Measurements from ENCODE around the gene DLL3. TPM values are rescaled to one million over a fixed set of nuclear protein-coding genes. Genes with fewer than 3 reads are reported as not detected.

Gene DLL3
- total and polyA plus RNA-seq, 9 of the 15 experiments (the other 6 are each of a cell fraction or from before 2014, with no cell fraction given), result 0.80 to 6.3 (median 1.2) TPM

DNA sequence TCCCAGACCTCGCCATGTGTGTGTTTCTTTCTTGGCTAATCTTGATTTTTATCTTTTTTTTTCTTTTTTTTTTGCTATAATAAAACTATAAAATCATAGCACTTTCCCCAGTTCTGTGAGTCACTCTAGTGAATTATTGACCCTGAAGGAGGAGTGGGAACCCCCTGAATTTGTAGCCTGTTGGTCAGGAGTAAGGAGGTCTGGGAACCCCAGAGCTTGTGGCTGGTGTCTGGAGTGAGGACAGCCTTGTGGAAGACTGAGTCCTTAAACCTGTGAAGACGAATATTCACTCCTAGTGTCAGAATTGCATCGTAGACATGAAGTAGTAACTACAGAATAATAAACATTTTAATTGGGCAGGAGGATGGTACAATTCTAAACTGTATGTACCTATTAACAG is 26.5 kb downstream of the DLL3 start:
- in situ Hi-C loops (cut with MboI) (no loop called here), intact Hi-C loops (cut with micrococcal nuclease) (no loop called here)
- POLR2A ChIA-PET, result interaction anchor here (1.3 kb wide), 1 partner anchor 80 kb away, joined by 4 read pairs; the partner anchor contains the start of gene SUPT5H
- Histone ChIP-seq H2AFZ (ENCODE audit: low read depth, low read length) (no peak overlapping the region), H3K79me2 (ENCODE audit: control insufficient read depth, insufficient read depth, low read length) (no peaks in the 10 kb centered on the region), H3K4me1 (replicated peaks in 1 of 2; ENCODE audit: control insufficient read depth in 2 of 2, insufficient read depth in 2 of 2, low read length in 2 of 2) (peaks cover 3 to 4% of the 10 kb centered on the region in 2 experiments; a peak in 3 of 5 replicates), H3K9me1 (ENCODE audit: control insufficient read depth, insufficient read depth, low read length) (no peaks in the 10 kb centered on the region), H3K27ac (ENCODE audit: extremely low read depth, low read depth, low read length) (no peak overlapping the region), H3K36me3 (ENCODE audit: control insufficient read depth, insufficient read depth, low read length) (no peaks in the 10 kb centered on the region), H3K4me2 (ENCODE audit: insufficient read depth, low read length) (no peak overlapping the region), H4K20me1 (replicated peaks; ENCODE audit: control insufficient read depth, insufficient read depth, low read length) (no peaks in the 10 kb centered on the region), H3K27me3 (ENCODE audit: control insufficient read depth in 2 of 2, insufficient read depth in 2 of 2, low read length in 2 of 2) (no peaks in the 10 kb centered on the region), H3K9ac (ENCODE audit: insufficient read depth in 1 of 2, low read depth in 2 of 2, low read length in 2 of 2) (no peak overlapping the region), H3K9me3 (replicated peaks; ENCODE audit: control insufficient read depth, insufficient read depth, low read depth, low read length) (no peaks in the 10 kb centered on the region), H3K4me3 (no peak overlapping the region)
- CTCF ChIA-PET (ENCODE audit: low intra/inter-chr PET ratio), result no interaction called here
- FAIRE-seq (no peak), ATAC-seq (no peak), DNase-seq (ENCODE audit: extremely low read depth in 1 of 4, low spot score in 3 of 4) (no peak)
- no TSS peak for BruUV-seq (replicated peaks)
- 94% methylated on average over 3 of the region's 3 CpGs for whole genome bisulfite sequencing (ENCODE audit: insufficient coverage, low coverage, missing lambda C conversion rate)
- TF ChIP-seq SMAD3 (CRISPR knock-in tag; conservative IDR thresholded peaks at IDR 0.05), result no peak
- TF ChIP-seq HNRNPH1 (optimal IDR thresholded peaks at IDR 0.05; ENCODE audit: low read depth, low read length), result no peak

DNA sequence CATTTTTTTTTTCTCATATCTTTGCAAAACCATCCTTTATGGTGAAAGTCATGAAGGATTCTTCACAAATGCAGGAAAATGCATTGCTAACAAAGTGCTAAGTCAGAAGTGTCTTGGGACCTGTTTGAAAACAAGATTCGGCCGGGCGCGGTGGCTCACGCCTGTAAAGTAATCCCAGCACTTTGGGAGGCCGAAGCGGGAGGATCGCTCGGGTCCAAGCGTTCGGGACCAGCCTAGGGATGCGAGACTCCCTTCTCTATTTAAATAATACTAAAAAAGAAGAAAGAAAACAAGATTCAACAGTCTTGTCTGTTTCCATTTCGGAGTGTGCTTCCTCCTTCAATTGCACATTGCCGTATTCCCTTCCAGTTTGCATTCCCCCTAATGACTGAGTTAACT is 33.1 kb downstream of the DLL3 start:
- peak overlapping the region; percentile 95 for H2AFZ ChIP-seq (ENCODE audit: low read depth, low read length)
- in situ Hi-C loops (cut with MboI) (no loop called here), intact Hi-C loops (cut with micrococcal nuclease) (loop anchor here (1.0 to 2.0 kb wide), 3 partner anchors 34 to 92 kb away; partner anchors contain the start of gene DLL3)
- H3K4me3 ChIP-seq, result peak overlapping the region; percentile 72
- H3K4me1 ChIP-seq (replicated peaks in 1 of 2; ENCODE audit: control insufficient read depth in 2 of 2, insufficient read depth in 2 of 2, low read length in 2 of 2), result peaks cover 3 to 6% of the 10 kb centered on the region in 2 experiments; a peak in 2 of 5 replicates
- FAIRE-seq (no peak), DNase-seq (ENCODE audit: extremely low read depth in 1 of 4, low spot score in 3 of 4) (peak in 1 of 4 experiments; percentile 39), ATAC-seq (peak; percentile 13; the same call in 2 of the 3 replicates)
- H3K9me1 ChIP-seq (ENCODE audit: control insufficient read depth, insufficient read depth, low read length), result no peaks in the 10 kb centered on the region
- peak overlapping the region; percentile 96 for H3K4me2 ChIP-seq (ENCODE audit: insufficient read depth, low read length)
- H3K79me2 ChIP-seq (ENCODE audit: control insufficient read depth, insufficient read depth, low read length), result peaks cover 16% of the 10 kb centered on the region
- H3K27me3 ChIP-seq (ENCODE audit: control insufficient read depth in 2 of 2, insufficient read depth in 2 of 2, low read length in 2 of 2), result no peaks in the 10 kb centered on the region
- no peaks in the 10 kb centered on the region for H3K9me3 ChIP-seq (replicated peaks; ENCODE audit: control insufficient read depth, insufficient read depth, low read depth, low read length)
- H4K20me1 ChIP-seq (replicated peaks; ENCODE audit: control insufficient read depth, insufficient read depth, low read length), result no peaks in the 10 kb centered on the region
- WGBS (ENCODE audit: insufficient coverage, low coverage, missing lambda C conversion rate), result 0% methylated on average over 14 of the region's 14 CpGs
- peak overlapping the region; percentile 59 for H3K27ac ChIP-seq (ENCODE audit: extremely low read depth, low read depth, low read length)
- H3K9ac ChIP-seq (ENCODE audit: insufficient read depth in 1 of 2, low read depth in 2 of 2, low read length in 2 of 2), result peak overlapping the region; percentile 80 to 97
- ChIA-PET POLR2A (interaction anchor here (0.8 to 1.1 kb wide), 3 partner anchors 24 to 96 kb away, joined by 3 to 4 read pairs (median 3); partner anchors contain the start of gene RPS16), CTCF (ENCODE audit: low intra/inter-chr PET ratio) (interaction anchor here (0.6 to 2.1 kb wide), 5 partner anchors 29 to 91 kb away, joined by 3 to 12 read pairs (median 6); no protein-coding TSS in a partner anchor)
- BruUV-seq (replicated peaks), result no TSS peak
- H3K36me3 ChIP-seq (ENCODE audit: control insufficient read depth, insufficient read depth, low read length), result no peaks in the 10 kb centered on the region
- TF ChIP-seq ZNF316 (IDR thresholded peaks at IDR 0.05) (peak; percentile 27; the same call in 1 of the 2 replicates), CEBPG (CRISPR knock-in tag; IDR thresholded peaks at IDR 0.05) (no peak), CEBPG (tag; conservative IDR thresholded peaks at IDR 0.05 in 1 of 2, IDR thresholded peaks at IDR 0.05 in 1 of 2) (peak in 1 of 2 experiments; percentile 27; a peak in 1 of 4 replicates), NFE2 (IDR thresholded peaks at IDR 0.05; ENCODE audit: low read depth) (0 out of 2 replicates have a peak, but pooled peaks have one; percentile 10)
- TF ChIP-seq, protein P1, sequence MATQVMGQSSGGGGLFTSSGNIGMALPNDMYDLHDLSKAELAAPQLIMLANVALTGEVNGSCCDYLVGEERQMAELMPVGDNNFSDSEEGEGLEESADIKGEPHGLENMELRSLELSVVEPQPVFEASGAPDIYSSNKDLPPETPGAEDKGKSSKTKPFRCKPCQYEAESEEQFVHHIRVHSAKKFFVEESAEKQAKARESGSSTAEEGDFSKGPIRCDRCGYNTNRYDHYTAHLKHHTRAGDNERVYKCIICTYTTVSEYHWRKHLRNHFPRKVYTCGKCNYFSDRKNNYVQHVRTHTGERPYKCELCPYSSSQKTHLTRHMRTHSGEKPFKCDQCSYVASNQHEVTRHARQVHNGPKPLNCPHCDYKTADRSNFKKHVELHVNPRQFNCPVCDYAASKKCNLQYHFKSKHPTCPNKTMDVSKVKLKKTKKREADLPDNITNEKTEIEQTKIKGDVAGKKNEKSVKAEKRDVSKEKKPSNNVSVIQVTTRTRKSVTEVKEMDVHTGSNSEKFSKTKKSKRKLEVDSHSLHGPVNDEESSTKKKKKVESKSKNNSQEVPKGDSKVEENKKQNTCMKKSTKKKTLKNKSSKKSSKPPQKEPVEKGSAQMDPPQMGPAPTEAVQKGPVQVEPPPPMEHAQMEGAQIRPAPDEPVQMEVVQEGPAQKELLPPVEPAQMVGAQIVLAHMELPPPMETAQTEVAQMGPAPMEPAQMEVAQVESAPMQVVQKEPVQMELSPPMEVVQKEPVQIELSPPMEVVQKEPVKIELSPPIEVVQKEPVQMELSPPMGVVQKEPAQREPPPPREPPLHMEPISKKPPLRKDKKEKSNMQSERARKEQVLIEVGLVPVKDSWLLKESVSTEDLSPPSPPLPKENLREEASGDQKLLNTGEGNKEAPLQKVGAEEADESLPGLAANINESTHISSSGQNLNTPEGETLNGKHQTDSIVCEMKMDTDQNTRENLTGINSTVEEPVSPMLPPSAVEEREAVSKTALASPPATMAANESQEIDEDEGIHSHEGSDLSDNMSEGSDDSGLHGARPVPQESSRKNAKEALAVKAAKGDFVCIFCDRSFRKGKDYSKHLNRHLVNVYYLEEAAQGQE (IDR thresholded peaks at IDR 0.05; ENCODE audit: borderline replicate concordance), result peak; percentile 16; the same call in 1 of the 2 replicates
- TF ChIP-seq, protein P1 (CRISPR knock-in tag; IDR thresholded peaks at IDR 0.05; ENCODE audit: low read depth), result no peak

Measured in K562 (cell line).